ENCODE measurements around the gene PITRM1. TPM values are rescaled to one million over a fixed set of nuclear protein-coding genes. Genes with fewer than 3 reads are reported as not detected.

The PITRM1 gene
- total and polyA plus RNA-seq, 2 donors (not counting 3 experiments of a cell fraction or from before 2014, with no cell fraction given), result 83.2 to 145 TPM

GRCh38 chr10:3129581-3130340 lies 42.8 kb downstream of the PITRM1 start:
- no peaks in the 10 kb centered on the region for H3K9me1 ChIP-seq (replicated peaks; ENCODE audit: control insufficient read depth, extremely low read depth, insufficient read depth, low read length)
- H3K9me3 ChIP-seq (replicated peaks; ENCODE audit: control insufficient read depth, insufficient read depth, low read length), result no peaks in the 10 kb centered on the region
- no peak overlapping the region for H3K4me2 ChIP-seq (ENCODE audit: insufficient read depth, low read length)
- ChIA-PET CTCF (no interaction called here), POLR2A (no interaction called here)
- intact Hi-C loops (cut with micrococcal nuclease) (no loop called here), dilution Hi-C loops (cut with MboI; ENCODE audit: extremely low pct_ligation_motif_present, low sequenced_read_pairs) (no loop called here)
- TF ChIP-seq EZH2 (IDR thresholded peaks at IDR 0.05; ENCODE audit: borderline replicate concordance, low read depth, low read length, severe bottlenecking), result no peak
- no peak for TF ChIP-seq MAX (IDR thresholded peaks at IDR 0.05; ENCODE audit: insufficient read depth, insufficient read length)
- TF ChIP-seq CTCF (IDR thresholded peaks at IDR 0.05; ENCODE audit: extremely low read depth in 1 of 2, insufficient read depth in 1 of 2, low read depth in 1 of 2, low read length in 2 of 2), result no peak
- H2AFZ ChIP-seq (ENCODE audit: low read depth, low read length), result no peak overlapping the region
- no peak overlapping the region for H3K27ac ChIP-seq (ENCODE audit: insufficient read depth, low read depth, low read length)
- no peaks in the 10 kb centered on the region for H4K20me1 ChIP-seq (replicated peaks; ENCODE audit: control insufficient read depth, extremely low read depth, insufficient read depth, low read length)
- BruUV-seq (replicated peaks), result no TSS peak
- no peaks in the 10 kb centered on the region for H3K4me1 ChIP-seq (ENCODE audit: control insufficient read depth, extremely low read depth, insufficient read depth, low read length)
- H3K36me3 ChIP-seq (ENCODE audit: control insufficient read depth in 2 of 2, extremely low read depth in 1 of 2, insufficient read depth in 2 of 2, low read length in 2 of 2), result peaks cover 26 to 56% of the 10 kb centered on the region in 2 experiments
- H3K4me3 ChIP-seq (replicated peaks in 1 of 3; ENCODE audit: insufficient read depth in 1 of 3, low read depth in 1 of 3, low read length in 3 of 3), result no peak overlapping the region
- H3K9ac ChIP-seq (replicated peaks; ENCODE audit: extremely low read depth, insufficient read depth, low read length), result no peak overlapping the region
- DNase-seq (ENCODE audit: low read depth, low spot score) (no peak), FAIRE-seq (no peak)
- H3K79me2 ChIP-seq (ENCODE audit: control insufficient read depth, insufficient read depth, low read length), result peaks cover 11% of the 10 kb centered on the region
- H3K27me3 ChIP-seq (ENCODE audit: control insufficient read depth in 2 of 2, insufficient read depth in 2 of 2, low read length in 2 of 2), result no peaks in the 10 kb centered on the region

All from endothelial cell of umbilical vein (primary cell).